ENCODE data around the gene PSMC5. TPM values are rescaled to one million over a fixed set of nuclear protein-coding genes. Genes with fewer than 3 reads are reported as not detected.
A peak's percentile ranks its signal among the peaks of the same experiment; 100 is the strongest.

Gene PSMC5
- total and polyA plus RNA-seq, 9 of the 15 experiments (the other 6 are each of a cell fraction or from before 2014, with no cell fraction given), result 89.2 to 393 (median 161) TPM

GRCh38 chr17:63834431-63835166 is 7.4 kb downstream of the PSMC5 start (continued):
- TF ChIP-seq TSHZ1 (CRISPR knock-in tag; IDR thresholded peaks at IDR 0.05) (no peak), ZKSCAN3 (CRISPR knock-in tag; IDR thresholded peaks at IDR 0.05) (no peak), TCF7 (IDR thresholded peaks at IDR 0.05; ENCODE audit: borderline replicate concordance) (no peak), PML (IDR thresholded peaks at IDR 0.05; ENCODE audit: low read length) (no peak), CXXC5 (CRISPR knock-in tag; IDR thresholded peaks at IDR 0.05) (no peak), DPF2 (IDR thresholded peaks at IDR 0.05) (no peak), MEIS2 (IDR thresholded peaks at IDR 0.05; ENCODE audit: partially characterized antibody) (peak; percentile 21), E2F1 (CRISPR knock-in tag; IDR thresholded peaks at IDR 0.05) (no peak), NCOA2 (IDR thresholded peaks at IDR 0.05; ENCODE audit: partially characterized antibody in 2 of 2) (no peak), L3MBTL2 (IDR thresholded peaks at IDR 0.05) (peak; percentile 23; the same call in 1 of the 2 replicates), DMBX1 (CRISPR knock-in tag; IDR thresholded peaks at IDR 0.05; ENCODE audit: borderline replicate concordance) (no peak), GABPB2 (CRISPR knock-in tag; conservative IDR thresholded peaks at IDR 0.05) (no peak), MYC (IDR thresholded peaks at IDR 0.05; ENCODE audit: low read depth, low read length) (peak; percentile 70), MYC (CRISPR knock-in tag; IDR thresholded peaks at IDR 0.05; ENCODE audit: borderline replicate concordance, low read depth) (no peak), HCFC1 (IDR thresholded peaks at IDR 0.05; ENCODE audit: low read depth, low read length) (0 out of 2 replicates have a peak, but pooled peaks have one; percentile 20), ZBTB9 (CRISPR knock-in tag; IDR thresholded peaks at IDR 0.05) (no peak), TEAD4 (IDR thresholded peaks at IDR 0.05; ENCODE audit: low read length) (no peak), TEAD4 (CRISPR knock-in tag; IDR thresholded peaks at IDR 0.05; ENCODE audit: borderline replicate concordance) (no peak), XRCC3 (IDR thresholded peaks at IDR 0.05) (no peak), POLR3G (IDR thresholded peaks at IDR 0.05; ENCODE audit: extremely low read depth, insufficient read length, insufficient replicate concordance) (no peak), PTTG1 (tag; IDR thresholded peaks at IDR 0.05; ENCODE audit: low read depth) (no peak), ATF7 (IDR thresholded peaks at IDR 0.05) (peak; percentile 14; the same call in 1 of the 2 replicates), ZNF695 (CRISPR knock-in tag; IDR thresholded peaks at IDR 0.05) (no peak), ZNF239 (CRISPR knock-in tag; IDR thresholded peaks at IDR 0.05) (no peak), BHLHE40 (IDR thresholded peaks at IDR 0.05; ENCODE audit: low read length) (no peak), ESRRA (IDR thresholded peaks at IDR 0.05; ENCODE audit: borderline replicate concordance, low read depth) (peak; percentile 48; the same call in 1 of the 2 replicates)

All from K562 (cell line).